Measurements from ENCODE around the gene BMAL1.

- TF ChIP-seq POLR2A (IDR thresholded peaks at IDR 0.05; ENCODE audit: low read depth, low read length) (no peak), POLR2AphosphoS5 (IDR thresholded peaks at IDR 0.05; ENCODE audit: low read depth, low read length) (no peak)
These were observed 27.2 kb downstream of the BMAL1 start for GRCh38 chr11:13304655-13305335.
